ENCODE results near the gene PCSK7. TPM values are rescaled to one million over a fixed set of nuclear protein-coding genes. Genes with fewer than 3 reads are reported as not detected.

Gene PCSK7
- total and polyA plus RNA-seq, 2 of the 8 experiments (the other 6 are each of a cell fraction or from before 2014, with no cell fraction given), result 23.4 to 38.5 TPM

DNA sequence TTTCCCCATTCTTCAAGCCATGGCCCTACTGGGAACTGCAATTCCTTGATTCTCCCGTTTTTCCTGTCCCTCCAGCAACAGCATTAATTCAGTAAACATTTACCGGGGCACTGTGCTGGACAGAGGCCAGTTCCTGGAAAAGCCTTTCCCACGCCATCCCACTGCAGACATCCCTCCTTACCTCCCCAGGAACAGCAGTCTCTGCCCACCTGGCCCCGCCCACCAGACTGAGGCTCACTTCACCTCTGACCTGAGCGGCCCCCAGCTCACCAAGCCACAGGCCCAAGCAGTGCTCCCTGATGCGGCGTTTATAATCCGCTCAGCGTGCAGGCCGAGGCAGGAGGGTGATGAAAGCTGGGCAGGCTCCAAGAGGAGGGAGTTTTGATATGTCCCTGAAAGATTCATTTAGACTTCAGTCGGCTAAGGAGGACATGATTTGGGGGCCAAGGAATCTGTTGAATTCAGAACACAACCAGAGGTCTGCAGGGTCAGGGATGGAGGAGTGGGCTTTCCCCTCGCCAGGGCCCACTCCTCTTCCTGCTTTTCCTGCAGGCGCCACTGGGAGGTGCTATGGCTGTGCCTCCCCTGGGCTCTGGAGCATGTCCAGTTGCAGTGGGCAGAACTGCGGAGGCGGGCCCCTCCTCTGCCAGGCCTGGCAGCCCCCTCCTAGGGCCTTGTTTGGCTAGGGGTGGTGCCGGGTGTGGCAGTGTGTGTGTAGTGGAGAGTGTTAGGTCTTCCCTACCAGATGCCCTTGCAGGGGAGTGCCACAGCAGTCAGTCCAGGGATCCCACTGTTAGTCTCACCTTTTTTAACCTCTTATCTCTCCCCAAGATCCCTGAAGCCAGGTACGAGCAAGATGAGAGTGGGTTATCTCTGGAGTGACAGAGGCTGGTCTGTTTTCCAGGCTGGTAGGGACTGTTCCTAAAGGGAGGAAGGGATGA, 34.1 kb downstream of the PCSK7 start (continued):
- TF ChIP-seq, protein P1, sequence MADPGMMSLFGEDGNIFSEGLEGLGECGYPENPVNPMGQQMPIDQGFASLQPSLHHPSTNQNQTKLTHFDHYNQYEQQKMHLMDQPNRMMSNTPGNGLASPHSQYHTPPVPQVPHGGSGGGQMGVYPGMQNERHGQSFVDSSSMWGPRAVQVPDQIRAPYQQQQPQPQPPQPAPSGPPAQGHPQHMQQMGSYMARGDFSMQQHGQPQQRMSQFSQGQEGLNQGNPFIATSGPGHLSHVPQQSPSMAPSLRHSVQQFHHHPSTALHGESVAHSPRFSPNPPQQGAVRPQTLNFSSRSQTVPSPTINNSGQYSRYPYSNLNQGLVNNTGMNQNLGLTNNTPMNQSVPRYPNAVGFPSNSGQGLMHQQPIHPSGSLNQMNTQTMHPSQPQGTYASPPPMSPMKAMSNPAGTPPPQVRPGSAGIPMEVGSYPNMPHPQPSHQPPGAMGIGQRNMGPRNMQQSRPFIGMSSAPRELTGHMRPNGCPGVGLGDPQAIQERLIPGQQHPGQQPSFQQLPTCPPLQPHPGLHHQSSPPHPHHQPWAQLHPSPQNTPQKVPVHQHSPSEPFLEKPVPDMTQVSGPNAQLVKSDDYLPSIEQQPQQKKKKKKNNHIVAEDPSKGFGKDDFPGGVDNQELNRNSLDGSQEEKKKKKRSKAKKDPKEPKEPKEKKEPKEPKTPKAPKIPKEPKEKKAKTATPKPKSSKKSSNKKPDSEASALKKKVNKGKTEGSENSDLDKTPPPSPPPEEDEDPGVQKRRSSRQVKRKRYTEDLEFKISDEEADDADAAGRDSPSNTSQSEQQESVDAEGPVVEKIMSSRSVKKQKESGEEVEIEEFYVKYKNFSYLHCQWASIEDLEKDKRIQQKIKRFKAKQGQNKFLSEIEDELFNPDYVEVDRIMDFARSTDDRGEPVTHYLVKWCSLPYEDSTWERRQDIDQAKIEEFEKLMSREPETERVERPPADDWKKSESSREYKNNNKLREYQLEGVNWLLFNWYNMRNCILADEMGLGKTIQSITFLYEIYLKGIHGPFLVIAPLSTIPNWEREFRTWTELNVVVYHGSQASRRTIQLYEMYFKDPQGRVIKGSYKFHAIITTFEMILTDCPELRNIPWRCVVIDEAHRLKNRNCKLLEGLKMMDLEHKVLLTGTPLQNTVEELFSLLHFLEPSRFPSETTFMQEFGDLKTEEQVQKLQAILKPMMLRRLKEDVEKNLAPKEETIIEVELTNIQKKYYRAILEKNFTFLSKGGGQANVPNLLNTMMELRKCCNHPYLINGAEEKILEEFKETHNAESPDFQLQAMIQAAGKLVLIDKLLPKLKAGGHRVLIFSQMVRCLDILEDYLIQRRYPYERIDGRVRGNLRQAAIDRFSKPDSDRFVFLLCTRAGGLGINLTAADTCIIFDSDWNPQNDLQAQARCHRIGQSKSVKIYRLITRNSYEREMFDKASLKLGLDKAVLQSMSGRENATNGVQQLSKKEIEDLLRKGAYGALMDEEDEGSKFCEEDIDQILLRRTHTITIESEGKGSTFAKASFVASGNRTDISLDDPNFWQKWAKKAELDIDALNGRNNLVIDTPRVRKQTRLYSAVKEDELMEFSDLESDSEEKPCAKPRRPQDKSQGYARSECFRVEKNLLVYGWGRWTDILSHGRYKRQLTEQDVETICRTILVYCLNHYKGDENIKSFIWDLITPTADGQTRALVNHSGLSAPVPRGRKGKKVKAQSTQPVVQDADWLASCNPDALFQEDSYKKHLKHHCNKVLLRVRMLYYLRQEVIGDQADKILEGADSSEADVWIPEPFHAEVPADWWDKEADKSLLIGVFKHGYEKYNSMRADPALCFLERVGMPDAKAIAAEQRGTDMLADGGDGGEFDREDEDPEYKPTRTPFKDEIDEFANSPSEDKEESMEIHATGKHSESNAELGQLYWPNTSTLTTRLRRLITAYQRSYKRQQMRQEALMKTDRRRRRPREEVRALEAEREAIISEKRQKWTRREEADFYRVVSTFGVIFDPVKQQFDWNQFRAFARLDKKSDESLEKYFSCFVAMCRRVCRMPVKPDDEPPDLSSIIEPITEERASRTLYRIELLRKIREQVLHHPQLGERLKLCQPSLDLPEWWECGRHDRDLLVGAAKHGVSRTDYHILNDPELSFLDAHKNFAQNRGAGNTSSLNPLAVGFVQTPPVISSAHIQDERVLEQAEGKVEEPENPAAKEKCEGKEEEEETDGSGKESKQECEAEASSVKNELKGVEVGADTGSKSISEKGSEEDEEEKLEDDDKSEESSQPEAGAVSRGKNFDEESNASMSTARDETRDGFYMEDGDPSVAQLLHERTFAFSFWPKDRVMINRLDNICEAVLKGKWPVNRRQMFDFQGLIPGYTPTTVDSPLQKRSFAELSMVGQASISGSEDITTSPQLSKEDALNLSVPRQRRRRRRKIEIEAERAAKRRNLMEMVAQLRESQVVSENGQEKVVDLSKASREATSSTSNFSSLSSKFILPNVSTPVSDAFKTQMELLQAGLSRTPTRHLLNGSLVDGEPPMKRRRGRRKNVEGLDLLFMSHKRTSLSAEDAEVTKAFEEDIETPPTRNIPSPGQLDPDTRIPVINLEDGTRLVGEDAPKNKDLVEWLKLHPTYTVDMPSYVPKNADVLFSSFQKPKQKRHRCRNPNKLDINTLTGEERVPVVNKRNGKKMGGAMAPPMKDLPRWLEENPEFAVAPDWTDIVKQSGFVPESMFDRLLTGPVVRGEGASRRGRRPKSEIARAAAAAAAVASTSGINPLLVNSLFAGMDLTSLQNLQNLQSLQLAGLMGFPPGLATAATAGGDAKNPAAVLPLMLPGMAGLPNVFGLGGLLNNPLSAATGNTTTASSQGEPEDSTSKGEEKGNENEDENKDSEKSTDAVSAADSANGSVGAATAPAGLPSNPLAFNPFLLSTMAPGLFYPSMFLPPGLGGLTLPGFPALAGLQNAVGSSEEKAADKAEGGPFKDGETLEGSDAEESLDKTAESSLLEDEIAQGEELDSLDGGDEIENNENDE (IDR thresholded peaks at IDR 0.05; ENCODE audit: insufficient replicate concordance, low read length), result no peak
- no peak for TF ChIP-seq ZNF274 (IDR thresholded peaks at IDR 0.05; ENCODE audit: borderline replicate concordance, extremely low read depth, low read length)
- no peak for TF ChIP-seq TAF7 (optimal IDR thresholded peaks at IDR 0.05; ENCODE audit: borderline replicate concordance, low read depth, low read length)
- no peak for TF ChIP-seq CEBPB (IDR thresholded peaks at IDR 0.05; ENCODE audit: low read depth, low read length)
- no peak for TF ChIP-seq SUZ12 (IDR thresholded peaks at IDR 0.05; ENCODE audit: low read length)
- no peak for TF ChIP-seq RFX5 (IDR thresholded peaks at IDR 0.05; ENCODE audit: borderline replicate concordance, low read depth, low read length)
- no peak for TF ChIP-seq CTBP2 (IDR thresholded peaks at IDR 0.05; ENCODE audit: borderline replicate concordance, insufficient read depth, insufficient read length, low read length)
- 0 out of 2 replicates have a peak, but pooled peaks have one; percentile 50 for TF ChIP-seq TBP (IDR thresholded peaks at IDR 0.05; ENCODE audit: low read depth, low read length)
- TF ChIP-seq SP1 (IDR thresholded peaks at IDR 0.05; ENCODE audit: low read depth, low read length), result no peak

Measured in H1 (cell line).